GM12872 (cell line): ENCODE data around the gene CCNO.
A peak's percentile ranks its signal among the peaks of the same experiment; 100 is the strongest.

Experiments
- TF ChIP-seq, protein P1 (sequence below): IDR thresholded peaks from 3 replicates; pipeline ENCODE4 v1.5.1; 2011; ENCODE audit warnings: low read depth, mild to moderate bottlenecking, low read length, moderate library complexity; ENCODE audit not compliant: insufficient read depth

CCNO gene

DNA sequence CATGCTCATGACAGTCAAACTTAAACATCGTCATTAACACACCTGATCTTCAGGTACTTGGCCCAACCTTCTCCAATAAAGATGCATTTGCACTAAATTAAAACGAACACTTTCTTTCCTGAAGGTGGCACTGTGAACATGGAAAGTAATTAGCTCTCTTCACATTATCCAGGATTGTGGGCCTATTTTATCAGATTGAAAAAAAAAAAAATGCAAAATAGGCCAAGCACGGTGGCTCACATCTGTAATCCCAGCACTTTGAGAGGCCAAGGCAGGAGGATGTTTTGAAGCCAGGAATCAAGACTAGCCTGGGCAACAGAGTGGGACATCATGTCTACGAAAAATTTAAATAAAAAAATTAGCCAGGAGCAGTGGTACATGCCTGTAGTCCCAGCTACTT lies 46.0 kb downstream of the CCNO start:
- TF ChIP-seq, protein P1, sequence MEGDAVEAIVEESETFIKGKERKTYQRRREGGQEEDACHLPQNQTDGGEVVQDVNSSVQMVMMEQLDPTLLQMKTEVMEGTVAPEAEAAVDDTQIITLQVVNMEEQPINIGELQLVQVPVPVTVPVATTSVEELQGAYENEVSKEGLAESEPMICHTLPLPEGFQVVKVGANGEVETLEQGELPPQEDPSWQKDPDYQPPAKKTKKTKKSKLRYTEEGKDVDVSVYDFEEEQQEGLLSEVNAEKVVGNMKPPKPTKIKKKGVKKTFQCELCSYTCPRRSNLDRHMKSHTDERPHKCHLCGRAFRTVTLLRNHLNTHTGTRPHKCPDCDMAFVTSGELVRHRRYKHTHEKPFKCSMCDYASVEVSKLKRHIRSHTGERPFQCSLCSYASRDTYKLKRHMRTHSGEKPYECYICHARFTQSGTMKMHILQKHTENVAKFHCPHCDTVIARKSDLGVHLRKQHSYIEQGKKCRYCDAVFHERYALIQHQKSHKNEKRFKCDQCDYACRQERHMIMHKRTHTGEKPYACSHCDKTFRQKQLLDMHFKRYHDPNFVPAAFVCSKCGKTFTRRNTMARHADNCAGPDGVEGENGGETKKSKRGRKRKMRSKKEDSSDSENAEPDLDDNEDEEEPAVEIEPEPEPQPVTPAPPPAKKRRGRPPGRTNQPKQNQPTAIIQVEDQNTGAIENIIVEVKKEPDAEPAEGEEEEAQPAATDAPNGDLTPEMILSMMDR = 0 out of 3 replicates have a peak, but pooled peaks have one; percentile 25
